GM18868 (cell line): Measurements from ENCODE around the gene SLC25A31.

Source experiments
- ATAC-seq: cut with Tn5 transposase; IDR thresholded peaks from one replicate; pipeline ENCODE4 v1.9.1; 2021; ENCODE audit warnings: mild to moderate bottlenecking, moderate library complexity; ENCODE audit not compliant: unreplicated experiment

Gene SLC25A31

DNA sequence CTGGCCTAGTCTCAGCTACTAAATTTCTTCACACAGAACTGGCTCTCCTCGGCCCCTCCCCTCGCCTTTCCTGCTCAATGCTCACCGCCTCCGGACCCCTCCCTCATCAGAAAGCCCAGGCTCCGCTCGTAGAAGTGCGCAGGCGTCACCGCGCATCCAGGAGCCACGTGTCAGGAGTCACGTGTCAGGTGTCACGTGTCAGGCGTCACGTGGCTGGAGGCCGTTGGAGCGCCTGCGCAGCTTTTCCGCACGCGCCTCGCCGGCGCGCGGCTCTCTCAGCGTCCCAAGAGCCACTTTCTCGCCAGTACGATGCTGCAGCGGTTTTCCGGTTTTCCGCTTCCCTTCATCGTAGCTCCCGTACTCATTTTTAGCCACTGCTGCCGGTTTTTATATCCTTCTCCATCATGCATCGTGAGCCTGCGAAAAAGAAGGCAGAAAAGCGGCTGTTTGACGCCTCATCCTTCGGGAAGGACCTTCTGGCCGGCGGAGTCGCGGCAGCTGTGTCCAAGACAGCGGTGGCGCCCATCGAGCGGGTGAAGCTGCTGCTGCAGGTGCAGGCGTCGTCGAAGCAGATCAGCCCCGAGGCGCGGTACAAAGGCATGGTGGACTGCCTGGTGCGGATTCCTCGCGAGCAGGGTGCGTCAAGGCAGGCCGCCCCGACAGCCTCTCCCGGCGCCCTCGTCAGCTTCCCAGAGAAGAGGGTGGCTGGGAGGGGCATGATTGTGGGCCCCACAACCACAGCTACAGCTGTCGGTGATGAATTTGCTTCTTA, at the start of gene SLC25A31:
SLC25A31 (plus strand) TSS at position 259 of the 772 bp plus-strand sequence; CDS start at position 405, 146 bp downstream.
- no peak for ATAC-seq

DNA sequence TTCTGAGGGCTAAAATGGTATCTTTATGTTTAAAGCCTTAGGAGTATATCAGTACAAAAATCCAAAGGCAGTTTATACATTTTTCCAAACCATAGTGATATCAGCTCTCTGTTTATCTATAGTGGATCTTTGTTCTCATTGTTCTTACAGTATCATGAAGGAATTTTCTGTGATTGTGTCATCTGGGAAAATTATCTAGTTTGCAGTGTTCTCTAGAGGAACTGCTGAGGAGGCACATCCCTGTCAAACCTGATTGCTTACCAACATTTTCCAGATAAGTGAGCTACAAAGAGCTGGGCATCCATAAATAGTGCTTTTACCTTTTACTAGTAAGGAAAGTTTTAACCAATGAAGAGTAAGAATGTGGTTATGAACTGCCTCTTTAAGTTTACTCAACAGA, 44.9 kb upstream of the SLC25A31 start:
- ATAC-seq = no peak

DNA sequence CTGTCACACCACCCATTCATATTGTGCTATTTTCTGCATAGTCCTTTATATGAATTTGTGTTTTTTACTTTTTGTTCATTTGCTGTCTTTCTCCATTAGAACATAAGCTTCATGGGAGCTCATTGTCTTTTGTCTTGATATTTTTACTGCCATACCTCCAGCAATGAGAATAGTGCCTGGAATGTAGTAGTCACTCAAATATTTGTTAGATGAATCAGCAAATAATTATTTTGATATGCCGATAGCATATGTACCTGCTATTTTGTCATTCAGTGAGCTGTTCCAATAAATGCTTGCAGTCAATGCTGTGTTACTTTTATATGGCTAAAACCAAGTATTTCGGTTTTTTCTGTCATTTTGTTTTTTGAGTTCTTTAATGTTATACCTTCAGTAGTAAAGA, 43.5 kb upstream of the SLC25A31 start:
- no peak for ATAC-seq

DNA sequence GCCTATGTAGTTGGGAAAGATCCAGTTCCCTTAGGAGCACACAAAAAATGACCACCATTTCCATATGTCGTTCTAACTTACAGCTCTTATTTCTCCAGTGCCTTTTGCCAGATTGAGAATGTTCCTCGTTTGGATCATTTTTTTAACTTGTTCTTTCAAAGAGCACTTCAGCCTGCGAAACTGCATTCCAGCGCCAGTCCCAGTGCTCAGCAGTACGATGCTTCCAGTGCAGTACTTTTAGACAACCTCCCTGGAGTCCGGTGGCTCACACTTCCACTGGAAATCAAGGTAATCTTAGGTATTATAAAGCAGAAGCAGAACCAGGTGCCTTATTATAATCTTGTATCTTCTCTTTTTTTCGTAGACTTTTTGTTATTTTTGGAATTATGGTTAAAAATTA, 42.6 kb upstream of the SLC25A31 start:
- no peak for ATAC-seq

DNA sequence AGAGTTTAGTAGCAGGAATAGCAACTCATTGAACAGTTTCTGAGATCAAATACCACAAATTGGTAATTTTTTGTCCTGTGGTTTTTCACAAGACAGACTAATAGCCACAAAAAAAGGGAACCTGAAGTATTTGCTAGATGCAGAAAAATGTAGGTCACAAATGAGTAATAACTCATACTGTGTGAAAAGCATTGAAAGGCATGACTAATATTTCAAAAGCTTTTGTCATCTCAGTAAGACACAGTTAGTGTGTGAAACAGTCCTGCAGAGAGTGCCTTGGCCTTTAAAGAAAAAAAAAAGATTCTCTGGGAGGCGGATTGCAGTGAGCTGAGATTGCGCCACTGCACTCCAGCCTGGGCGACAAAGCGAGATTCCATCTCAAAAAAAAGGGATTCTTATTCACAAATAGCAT, 31.4 kb upstream of the SLC25A31 start:
- ATAC-seq = peak; percentile 100

DNA sequence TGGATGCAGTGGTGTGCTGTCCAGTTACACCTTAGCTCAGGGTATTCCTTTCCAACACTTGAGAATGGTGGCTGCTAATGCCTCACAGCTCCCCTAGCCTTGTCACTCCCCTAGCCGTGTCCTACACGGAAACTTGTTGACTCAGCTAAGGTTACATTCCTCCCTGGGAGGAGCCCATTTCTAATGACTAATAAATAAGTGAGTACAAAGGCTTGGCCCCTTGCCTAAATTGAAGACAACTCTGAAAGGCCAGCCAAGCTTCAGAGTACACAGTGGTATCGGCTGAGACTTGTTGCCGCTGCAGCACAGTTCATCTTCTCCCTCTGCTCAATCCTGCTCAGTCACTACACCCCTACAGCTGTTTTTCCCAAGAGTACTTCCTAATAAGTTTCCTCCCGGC, 21.2 kb upstream of the SLC25A31 start:
- no peak for ATAC-seq

DNA sequence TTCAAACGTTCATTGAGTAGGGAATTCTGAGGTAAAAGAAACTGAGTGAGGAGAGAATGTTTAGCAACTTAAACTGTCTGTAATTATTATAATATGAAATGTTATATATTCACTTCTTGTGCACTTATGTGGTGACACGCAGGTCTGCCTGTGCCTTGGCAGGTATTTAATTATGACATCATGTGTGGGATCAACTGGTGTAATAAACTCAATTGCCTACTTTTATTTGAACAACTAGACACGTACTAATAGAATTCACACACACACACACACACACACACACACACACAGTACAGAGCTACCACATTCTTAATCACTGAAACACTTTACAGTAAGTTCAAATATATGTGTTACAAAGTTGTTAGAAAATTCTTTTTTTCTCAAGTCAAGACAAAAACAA, 20.7 kb upstream of the SLC25A31 start:
- no peak for ATAC-seq

DNA sequence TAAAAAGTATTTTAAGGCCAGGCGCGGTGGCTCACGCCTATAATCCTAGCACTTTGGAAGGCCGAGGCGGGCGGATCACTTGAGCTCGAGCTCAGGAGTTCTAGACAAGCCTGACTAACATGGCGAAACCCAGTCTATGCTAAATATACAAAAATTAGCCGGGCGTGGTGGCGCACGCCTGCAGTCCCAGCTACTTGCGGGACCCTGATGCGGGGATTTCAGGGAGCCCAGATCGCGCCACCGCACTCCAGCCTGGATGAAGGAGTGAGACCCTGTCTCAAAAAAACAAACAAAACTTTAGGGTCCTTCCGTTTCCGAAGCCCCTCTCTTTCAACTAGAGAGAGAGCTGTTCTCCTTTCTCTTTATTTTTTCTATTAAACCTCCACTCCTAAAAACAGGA, 1.2 kb downstream of the SLC25A31 start:
- no peak for ATAC-seq

DNA sequence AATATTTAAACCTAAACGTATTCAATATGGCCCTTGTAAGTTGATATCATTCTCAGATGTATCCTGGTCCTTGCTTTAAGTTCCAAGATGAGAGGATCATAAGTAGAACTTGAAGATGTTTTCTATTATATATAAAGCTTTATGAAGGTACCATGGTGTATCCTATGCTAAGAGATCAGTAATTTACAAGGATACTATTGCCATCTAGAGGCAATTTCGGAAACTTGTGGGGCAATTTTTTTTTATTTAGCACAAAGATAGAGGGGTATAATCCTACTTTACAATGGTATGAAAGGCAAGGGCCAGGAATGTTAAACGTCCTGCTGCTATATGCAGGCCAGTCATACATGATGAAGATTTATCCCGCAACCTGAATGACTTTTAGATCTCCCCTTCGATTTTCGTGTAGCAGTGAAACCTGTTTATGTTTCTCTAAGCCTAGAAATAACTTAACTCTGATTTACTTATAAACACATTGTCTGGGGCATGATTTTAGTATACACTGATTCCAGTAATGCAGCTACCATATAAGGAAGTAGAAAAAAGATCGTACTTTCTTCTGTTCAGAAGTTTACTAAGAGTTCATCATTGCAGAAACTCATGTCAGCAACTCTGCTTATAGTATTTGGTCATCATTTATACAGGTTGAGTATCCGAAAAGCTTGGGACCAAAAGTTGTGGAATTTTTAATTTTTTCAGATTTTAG, 2.6 kb downstream of the SLC25A31 start:
- ATAC-seq = peak; percentile 85

DNA sequence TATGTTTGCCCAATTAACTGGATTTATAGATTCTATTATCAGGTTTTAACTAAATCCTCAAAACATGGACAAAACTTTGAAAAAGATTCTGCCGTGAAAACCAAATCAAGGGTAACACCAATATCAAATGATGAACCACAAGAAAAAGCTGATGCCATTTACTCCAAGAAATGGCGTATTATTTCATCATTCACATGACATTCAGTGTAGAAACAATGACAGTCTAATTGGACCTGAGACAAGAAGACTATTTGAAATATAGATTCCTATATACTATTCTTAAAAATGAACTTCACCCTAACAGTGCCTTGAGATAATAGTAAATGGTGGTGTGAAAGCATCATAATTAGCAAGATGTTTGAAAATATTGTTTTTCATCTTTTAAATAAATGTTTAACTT, 4.8 kb downstream of the SLC25A31 start:
- no peak for ATAC-seq

DNA sequence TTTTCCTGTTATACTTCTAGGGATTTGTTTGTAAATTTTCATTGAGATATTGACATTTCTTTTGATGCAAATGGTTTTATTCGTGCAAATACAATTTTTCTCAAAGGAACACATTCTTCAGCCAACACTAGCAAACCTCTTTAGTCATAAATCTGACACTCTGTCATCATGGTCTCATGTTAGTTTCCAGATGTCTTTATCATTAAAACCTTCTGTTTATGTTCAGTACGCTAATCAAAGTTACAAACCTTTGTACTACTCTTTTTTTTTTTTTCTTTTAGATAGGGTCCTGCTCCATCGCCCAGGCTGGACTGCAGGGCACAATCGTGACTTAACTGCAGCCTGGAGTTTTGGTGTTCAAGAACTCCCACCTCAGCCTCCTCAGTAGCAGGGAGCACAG, 7.1 kb downstream of the SLC25A31 start:
- no peak for ATAC-seq

DNA sequence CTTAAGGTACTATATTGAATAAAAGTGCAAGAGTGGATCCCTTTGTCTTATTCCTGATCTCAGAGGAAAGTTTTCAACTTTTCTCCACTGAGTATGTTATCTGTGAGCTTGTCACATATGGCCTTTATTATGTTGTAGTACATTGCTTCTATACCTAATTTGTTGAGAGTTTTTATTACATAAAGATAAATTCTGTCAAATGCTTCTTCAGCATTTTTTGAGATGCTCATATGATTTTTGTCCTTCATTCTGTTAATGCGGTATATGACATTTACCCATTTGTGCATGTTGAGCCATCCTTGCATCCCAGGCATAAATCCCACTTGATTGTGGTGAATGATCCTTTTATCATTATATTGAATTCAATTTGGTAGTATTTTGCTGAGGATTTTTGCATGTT, 11.0 kb downstream of the SLC25A31 start:
- ATAC-seq = no peak

DNA sequence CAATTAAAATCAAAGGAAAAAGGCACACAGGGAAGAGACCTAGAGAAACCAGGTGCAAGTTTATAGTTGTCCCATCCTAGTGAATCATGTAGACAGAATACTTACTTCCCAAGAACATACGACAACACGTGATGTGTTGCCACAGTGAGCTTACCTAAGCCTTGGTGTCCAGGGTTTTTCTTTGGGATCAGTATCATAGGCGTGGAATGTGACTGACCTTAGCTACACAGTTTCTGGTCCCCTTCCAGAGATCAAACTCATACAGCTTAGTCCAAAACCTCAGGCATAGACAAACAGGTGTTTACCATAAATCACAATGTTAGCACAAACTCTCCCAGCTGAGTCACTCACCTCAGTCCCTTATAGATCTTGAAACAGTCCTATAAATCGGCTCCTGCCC, 17.7 kb downstream of the SLC25A31 start:
- no peak for ATAC-seq

DNA sequence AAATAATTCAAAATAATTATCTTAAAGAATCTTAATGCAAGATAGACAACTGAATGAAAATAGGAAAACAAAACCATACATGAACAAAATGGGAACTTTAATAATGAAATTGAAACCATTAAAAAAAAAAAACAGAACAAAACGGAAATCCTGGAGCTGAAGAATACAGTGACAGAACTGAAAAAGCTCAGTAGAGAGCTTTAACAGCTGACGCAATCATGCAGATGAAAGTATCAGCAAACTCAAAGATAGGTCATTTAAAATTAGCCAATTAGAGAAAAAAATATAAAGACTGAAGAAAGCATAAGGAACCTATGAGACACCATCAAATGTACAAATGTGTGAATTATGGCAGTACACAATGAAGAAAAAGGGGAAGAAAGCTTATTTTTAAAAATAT, 18.8 kb downstream of the SLC25A31 start:
- no peak for ATAC-seq

DNA sequence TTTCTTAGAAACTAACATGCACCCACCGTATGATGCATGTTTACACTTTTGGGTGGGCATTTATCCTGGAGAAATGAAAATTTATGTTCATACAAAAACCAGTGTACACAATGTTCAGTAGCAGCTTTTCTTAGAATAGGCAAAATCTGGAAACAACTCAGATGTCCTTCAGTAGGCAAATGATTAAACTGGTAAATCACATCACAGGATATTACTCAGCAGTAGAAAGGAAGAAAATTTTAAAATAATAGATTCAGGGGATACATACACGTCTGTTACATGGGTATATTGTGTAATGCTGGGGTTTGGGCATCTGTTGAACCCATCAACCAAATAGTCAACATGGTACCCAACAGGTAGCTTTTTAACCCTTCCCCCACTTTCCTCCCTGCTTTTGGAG, 26.7 kb downstream of the SLC25A31 start:
- ATAC-seq = no peak

DNA sequence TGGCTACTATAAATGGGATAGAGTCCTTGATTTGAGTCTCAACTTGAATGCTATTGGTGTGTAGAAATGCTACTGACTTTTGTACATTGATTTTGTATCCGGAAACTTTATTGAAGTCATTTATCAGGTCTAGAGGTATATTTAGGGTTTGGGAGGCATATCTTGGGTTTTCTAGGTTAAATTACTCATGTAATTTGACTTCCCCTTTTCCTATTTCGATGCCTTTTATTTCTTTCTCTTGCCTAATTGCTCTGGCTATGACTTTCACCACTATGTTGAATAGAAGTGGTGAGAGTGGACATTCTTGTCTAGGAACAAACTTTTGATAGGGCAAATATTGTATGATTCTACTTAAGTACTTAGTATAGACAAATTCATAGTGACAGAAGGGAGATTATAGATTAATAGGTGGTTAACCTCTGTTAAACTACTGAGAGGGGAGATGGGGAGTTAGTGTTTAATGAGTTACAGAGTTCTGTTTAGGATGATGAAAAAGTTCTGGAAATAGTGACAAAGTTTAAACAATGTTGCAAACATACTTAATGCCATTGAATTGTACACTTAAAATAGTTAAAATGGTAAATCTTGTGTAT, 29.1 kb downstream of the SLC25A31 start:
- ATAC-seq = no peak

DNA sequence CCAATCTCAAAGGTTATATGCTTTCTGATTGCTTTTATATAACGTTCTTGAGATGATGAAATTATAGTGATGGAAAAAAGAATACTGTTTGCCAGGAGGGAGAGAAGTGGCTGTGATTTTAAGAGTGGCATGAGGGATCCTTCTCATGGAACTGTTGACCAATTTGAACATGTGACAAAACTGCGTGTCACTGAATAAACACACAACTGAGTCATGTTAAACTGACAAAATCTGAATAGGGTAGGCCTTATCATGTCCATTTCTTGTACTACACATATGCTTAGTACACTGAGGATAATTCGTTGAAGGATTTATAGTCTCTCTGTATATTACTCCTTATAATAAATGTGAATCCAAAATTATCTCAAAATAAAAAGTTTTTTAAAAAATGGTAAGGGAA, 29.7 kb downstream of the SLC25A31 start:
- no peak for ATAC-seq

DNA sequence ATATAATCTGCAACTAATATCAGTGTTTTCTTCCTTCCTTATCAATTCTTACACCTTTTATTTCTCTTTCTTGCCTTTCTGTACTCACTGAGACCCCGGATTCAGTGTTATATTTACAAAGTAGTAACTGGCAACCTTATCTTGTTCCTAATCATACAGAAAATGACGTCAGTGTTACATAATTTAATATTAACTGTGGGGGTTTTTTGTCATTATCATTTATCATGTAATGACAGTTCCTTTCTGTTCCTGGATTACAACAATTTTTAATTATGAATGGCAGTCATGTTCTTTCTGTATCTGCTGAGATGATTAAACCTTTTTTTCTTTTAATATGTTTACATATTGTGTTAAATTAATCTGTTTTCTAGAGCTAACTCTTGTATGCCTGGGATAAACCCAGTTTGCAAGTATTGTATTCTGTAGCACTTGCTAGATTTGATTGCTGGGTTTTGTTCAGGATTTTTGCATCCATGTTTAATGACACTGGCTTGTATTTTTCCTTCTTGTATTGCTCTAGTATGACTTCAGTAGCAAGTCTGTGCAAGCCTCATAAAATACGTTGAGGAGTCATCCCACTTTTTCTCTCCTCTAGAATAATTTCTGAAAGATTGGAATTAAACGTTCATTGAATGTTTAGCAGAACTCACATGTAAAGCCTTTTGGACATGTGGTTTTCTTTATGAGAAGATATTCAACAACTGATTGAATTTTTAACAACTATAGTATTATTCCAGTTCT, 41.5 kb downstream of the SLC25A31 start:
- ATAC-seq = no peak

DNA sequence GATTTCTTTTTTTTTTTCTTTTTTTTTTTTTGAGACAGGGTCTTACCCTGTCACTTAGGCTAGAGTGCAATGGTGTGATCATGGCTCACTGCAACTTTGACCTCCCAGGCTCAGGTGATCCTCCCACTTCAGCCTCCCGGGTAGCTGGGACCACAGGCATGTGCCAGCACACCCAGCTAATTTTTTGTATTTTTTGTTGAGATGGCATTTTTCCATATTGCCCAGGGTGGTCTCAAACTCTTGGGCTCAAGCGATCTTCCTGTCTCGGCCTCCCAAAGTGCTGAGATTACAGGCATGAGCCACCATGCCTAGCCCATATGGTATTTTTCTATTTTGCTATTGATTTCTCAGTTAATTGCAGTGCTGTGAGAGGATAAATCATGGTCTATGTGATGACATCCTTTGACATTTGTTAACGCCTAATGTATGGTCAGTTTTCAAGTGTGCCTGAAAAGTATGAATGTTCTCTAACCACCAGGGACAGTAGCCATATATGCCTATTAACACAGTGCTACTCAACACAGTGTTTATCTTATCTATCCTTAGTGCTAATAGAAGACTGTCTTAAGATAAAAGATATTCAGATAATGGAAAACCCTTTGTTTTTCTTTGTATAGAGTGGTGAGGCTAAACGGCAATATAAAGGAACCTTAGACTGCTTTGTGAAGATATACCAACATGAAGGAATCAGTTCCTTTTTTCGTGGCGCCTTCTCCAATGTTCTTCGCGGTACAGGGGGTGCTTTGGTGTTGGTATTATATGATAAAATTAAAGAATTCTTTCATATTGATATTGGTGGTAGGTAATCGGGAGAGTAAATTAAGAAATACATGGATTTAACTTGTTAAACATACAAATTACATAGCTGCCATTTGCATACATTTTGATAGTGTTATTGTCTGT, 42.8 kb downstream of the SLC25A31 start:
- ATAC-seq = no peak

DNA sequence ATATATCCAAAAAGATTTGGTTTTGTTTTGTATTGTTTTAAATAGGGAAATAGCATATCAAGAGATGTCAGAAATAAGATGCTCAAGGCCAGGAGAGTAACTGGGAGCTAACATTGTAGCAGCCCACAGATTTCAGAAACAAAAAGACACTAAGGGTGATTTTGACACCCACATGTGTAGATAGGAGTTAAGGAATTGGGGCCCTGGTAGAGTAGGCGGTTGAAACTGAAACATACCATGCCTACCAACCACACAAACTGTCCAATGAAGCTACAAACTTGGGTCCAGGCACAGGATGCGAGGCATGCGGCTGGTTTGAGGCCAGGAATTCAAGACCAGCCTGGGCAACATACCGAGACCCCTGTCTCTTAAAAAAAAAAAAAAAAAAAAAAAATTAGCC, 45.6 kb downstream of the SLC25A31 start:
- ATAC-seq = peak; percentile 24
